ES-I3 (cell line): ENCODE data around the gene RSBN1L.
"Not testable (repeated sequence)": the region's sequence is repeated elsewhere in the genome, so short reads cannot be mapped to it uniquely, and the experiment has no call there.

Experiments
- H3K36me3 ChIP-seq: 2 replicates; pipeline ENCODE4 v1.6.1; 2013; ENCODE audit warnings: mild to moderate bottlenecking, low read length, control low read depth, moderate library complexity; ENCODE audit not compliant: insufficient read depth
- H3K4me1 ChIP-seq: 2 replicates; pipeline ENCODE4 v1.6.1; 2013; ENCODE audit warnings: mild to moderate bottlenecking, control low read depth, low read length; ENCODE audit not compliant: insufficient read depth
- H3K9ac ChIP-seq: 2 replicates; pipeline ENCODE4 v1.6.1; 2013; ENCODE audit warnings: low read depth, mild to moderate bottlenecking, low read length, moderate library complexity
- H3K9me3 ChIP-seq: 2 replicates; pipeline ENCODE4 v1.6.1; 2013; ENCODE audit warnings: mild to moderate bottlenecking, low read length, moderate library complexity; ENCODE audit not compliant: control insufficient read depth, insufficient read depth

RSBN1L gene

GRCh38 chr7:77696057-77696642, at the start of gene RSBN1L:
Gene RSBN1L (plus strand): TSS chr7:77696459. CDS start chr7:77696470, 11 bp downstream.
- H3K9ac ChIP-seq, result peak within 1 kb of the TSS; percentile 97
- no peaks in the 10 kb centered on the region for H3K9me3 ChIP-seq
- H3K36me3 ChIP-seq, result no peaks in the 10 kb centered on the region
- peaks cover 4% of the 10 kb centered on the region; the same call in 1 of the 2 replicates for H3K4me1 ChIP-seq

DNA sequence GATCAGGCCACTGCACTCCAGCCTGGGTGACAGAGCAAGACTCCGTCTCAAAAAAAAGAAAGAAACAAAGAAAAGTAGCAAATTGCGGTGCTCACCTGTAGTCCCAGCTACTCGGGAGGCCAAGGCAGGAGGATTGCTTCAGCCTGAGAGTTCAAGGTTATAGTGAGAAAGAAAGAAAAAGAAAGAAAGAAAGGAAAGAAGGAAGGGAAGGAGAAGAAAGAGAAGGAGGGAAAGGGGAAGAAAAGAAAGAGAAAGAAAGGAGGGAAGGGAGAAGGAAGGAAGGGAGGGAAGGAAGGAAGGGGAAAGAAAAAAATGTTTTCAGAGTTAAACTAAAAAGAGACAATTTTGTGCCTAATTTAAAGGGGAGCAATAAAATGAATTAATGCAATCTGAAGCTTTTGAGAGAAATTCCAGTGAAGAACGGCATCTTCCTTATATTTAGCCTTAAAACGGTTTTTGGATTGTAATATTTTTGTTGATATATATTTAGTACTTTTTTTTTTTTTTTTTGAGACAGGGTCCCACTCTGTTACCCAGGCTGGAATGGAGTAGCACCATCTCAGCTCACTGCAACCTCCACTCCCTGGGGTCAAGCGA, 47.4 kb upstream of the RSBN1L start:
- H3K9ac ChIP-seq, result no peak overlapping the region
- no peaks in the 10 kb centered on the region for H3K9me3 ChIP-seq
- no peaks in the 10 kb centered on the region for H3K4me1 ChIP-seq
- peaks cover 7% of the 10 kb centered on the region for H3K36me3 ChIP-seq

- Histone ChIP-seq H3K4me1 (no peaks in the 10 kb centered on the region), H3K9ac (no peak overlapping the region), H3K36me3 (peaks cover 10% of the 10 kb centered on the region), H3K9me3 (no peaks in the 10 kb centered on the region)
Observed at GRCh38 chr7:77649716-77650349, 46.4 kb upstream of the RSBN1L start.

DNA sequence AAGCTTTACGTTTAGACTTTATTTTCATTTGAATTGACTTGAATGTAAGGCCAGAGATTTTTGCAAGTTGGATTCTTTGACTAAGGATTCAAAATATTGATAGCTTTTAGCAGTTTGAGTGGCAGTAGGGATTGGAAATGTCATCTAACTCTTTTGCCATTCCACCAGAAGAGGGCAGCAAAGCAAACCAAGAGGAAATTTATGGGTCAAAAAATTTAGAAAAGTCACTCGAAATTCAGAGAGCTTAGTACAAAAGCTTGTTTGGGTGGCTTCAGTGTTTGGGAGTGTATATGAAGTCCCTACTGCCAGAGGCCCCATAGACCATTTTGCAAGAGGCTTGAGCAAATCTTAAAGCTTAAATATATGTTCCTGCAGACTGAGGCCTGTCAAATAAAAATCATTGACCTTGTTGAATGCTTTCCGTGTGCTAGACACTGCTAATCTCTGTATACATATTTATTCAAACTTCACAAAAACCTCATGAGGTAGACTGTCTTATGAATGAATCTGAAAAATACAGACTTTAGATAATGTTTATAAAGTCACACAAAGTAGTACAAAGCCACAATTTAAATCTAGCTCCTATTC, 44.6 kb upstream of the RSBN1L start:
- H3K9ac ChIP-seq, result no peak overlapping the region
- H3K36me3 ChIP-seq, result peaks cover 19% of the 10 kb centered on the region
- H3K9me3 ChIP-seq, result no peaks in the 10 kb centered on the region
- H3K4me1 ChIP-seq, result no peaks in the 10 kb centered on the region

GRCh38 chr7:77652826-77653225, 43.4 kb upstream of the RSBN1L start:
- not testable (repeated sequence) for H3K9ac ChIP-seq, H3K9me3 ChIP-seq, H3K4me1 ChIP-seq
- peaks cover 24% of the 10 kb centered on the region for H3K36me3 ChIP-seq

- Histone ChIP-seq H3K9me3 (no peaks in the 10 kb centered on the region), H3K9ac (no peak overlapping the region), H3K4me1 (no peaks in the 10 kb centered on the region), H3K36me3 (peaks cover 24% of the 10 kb centered on the region)
Observed at GRCh38 chr7:77653572-77653971, 42.7 kb upstream of the RSBN1L start.

- Histone ChIP-seq H3K4me1 (no peaks in the 10 kb centered on the region), H3K9ac (no peak overlapping the region), H3K9me3 (no peaks in the 10 kb centered on the region), H3K36me3 (peaks cover 27% of the 10 kb centered on the region)
Observed at GRCh38 chr7:77655356-77655755, 40.9 kb upstream of the RSBN1L start.

GRCh38 chr7:77655836-77656455, 40.3 kb upstream of the RSBN1L start:
- Histone ChIP-seq H3K9ac (no peak overlapping the region), H3K9me3 (no peaks in the 10 kb centered on the region), H3K36me3 (peaks cover 27% of the 10 kb centered on the region), H3K4me1 (no peaks in the 10 kb centered on the region)

DNA sequence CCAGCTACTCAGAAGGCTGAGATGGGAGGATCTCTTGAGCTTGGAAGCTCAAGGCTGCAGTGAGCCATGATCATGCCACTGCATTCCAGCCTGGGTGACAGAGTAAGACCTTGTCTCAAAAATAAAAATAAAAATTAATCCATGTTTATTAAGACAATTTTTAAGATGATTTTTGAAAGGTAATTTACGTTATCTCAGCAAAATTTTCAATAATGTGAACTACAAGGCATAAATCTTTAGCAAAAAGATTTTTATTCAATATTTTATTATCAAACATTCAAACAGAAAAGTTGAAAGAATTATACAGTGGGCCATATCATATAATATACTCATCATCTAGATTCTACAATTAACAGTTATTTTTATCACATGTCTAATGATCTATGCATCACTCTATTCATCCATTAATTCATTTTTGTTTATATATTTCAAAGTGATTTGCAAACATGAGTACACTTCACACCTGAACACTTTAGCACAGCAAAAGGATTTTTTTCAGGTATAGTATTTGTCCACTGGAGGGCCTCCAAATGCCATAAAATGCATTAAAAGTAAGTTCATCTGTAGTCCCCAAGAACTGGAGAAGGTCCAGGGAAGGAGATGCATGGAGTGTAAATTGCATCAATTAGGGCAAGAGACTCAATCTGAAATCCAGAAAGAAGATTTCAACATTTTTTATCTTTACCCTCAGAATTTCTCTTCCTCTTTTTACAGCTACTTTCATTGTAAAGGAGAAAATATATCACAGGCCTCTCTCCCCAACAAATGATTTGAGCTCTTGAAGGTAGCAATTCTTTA, 38.6 kb upstream of the RSBN1L start:
- H3K9ac ChIP-seq, result no peak overlapping the region
- peaks cover 27% of the 10 kb centered on the region for H3K36me3 ChIP-seq
- no peaks in the 10 kb centered on the region for H3K9me3 ChIP-seq
- no peaks in the 10 kb centered on the region for H3K4me1 ChIP-seq

GRCh38 chr7:77658928-77659327, 37.3 kb upstream of the RSBN1L start:
- Histone ChIP-seq H3K36me3 (peaks cover 20% of the 10 kb centered on the region), H3K9ac (no peak overlapping the region), H3K4me1 (no peaks in the 10 kb centered on the region), H3K9me3 (no peaks in the 10 kb centered on the region)

- Histone ChIP-seq H3K36me3 (peaks cover 9% of the 10 kb centered on the region), H3K4me1 (no peaks in the 10 kb centered on the region), H3K9ac (no peak overlapping the region), H3K9me3 (no peaks in the 10 kb centered on the region)
Observed at GRCh38 chr7:77661816-77662215, 34.4 kb upstream of the RSBN1L start.

DNA sequence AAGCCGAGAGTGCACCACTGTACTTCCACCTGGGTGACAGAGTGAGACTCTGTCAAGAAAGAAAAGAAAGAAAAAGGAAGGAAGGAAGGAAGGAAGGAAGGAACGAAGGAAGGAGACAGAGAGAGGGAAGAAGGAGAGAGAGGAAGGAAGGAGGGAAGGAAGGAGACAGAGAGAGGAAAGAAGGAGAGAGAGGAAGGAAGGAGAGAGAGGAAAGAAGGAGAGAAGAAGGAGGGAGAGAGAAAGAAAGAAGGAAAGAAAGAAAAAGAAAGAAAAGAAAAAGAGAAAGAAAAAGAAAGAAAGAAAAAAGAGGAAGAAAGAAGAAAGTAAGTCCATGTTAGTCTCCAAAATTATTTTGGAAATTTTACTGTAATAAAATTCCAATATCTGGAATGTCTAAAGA, 33.4 kb upstream of the RSBN1L start:
- Histone ChIP-seq H3K9me3 (no peaks in the 10 kb centered on the region), H3K36me3 (peaks cover 4% of the 10 kb centered on the region), H3K4me1 (no peaks in the 10 kb centered on the region), H3K9ac (no peak overlapping the region)

- H3K9me3 ChIP-seq, result no peaks in the 10 kb centered on the region
- H3K4me1 ChIP-seq, result no peaks in the 10 kb centered on the region
- H3K36me3 ChIP-seq, result no peaks in the 10 kb centered on the region; the same call in 1 of the 2 replicates
- no peak overlapping the region for H3K9ac ChIP-seq
Observed at GRCh38 chr7:77664715-77665114, 31.5 kb upstream of the RSBN1L start.

DNA sequence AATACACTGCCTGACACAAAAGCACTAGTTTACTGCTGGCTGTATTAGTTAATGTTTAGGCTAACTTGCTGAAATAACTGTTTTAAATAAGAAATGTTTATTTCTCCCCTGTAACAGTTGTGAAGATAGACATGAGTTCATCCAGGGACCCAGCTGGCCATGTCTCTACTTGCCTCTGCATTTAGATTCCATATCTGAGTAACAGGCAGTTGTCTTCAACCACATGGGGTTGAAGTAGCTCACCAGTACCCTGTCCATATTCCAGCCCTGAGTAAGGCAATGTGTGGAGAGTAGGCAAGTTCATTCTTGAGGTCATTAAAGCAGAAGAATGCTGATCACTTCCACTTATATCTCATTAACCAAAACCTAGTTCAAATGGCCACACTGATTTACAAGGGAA, 31.1 kb upstream of the RSBN1L start:
- Histone ChIP-seq H3K9ac (no peak overlapping the region), H3K4me1 (no peaks in the 10 kb centered on the region), H3K9me3 (no peaks in the 10 kb centered on the region), H3K36me3 (no peaks in the 10 kb centered on the region; the same call in 1 of the 2 replicates)
